GM12891 (cell line): Measurements from ENCODE around the gene RADIL.
"Not testable (repeated sequence)": the region's sequence is repeated elsewhere in the genome, so short reads cannot be mapped to it uniquely, and the experiment has no call there.

Experiments
- DNase-seq: peaks from one replicate; pipeline ENCODE4 v3.0.0; 2011; ENCODE audit warnings: low spot score; ENCODE audit not compliant: insufficient read length
- FAIRE-seq: peaks from 2 replicates; lab custom pipeline; 2011; peaks lifted over from hg19 to GRCh38; lab: Jason Lieb, UNC
- PAX5 ChIP-seq: IDR thresholded peaks from 2 replicates; pipeline ENCODE4 v1.6.1; 2011; ENCODE audit warnings: low read length, moderate library complexity, mild to moderate bottlenecking; ENCODE audit not compliant: insufficient read depth, severe bottlenecking
- POLR2A ChIP-seq: IDR thresholded peaks from 2 replicates; pipeline ENCODE4 v1.6.1; 2011; ENCODE audit warnings: low read depth, low read length, control low read depth
- POLR2AphosphoS5 ChIP-seq: IDR thresholded peaks from 2 replicates; pipeline ENCODE4 v1.6.1; 2011; ENCODE audit warnings: low read depth, low read length, control low read depth
- POU2F2 ChIP-seq: IDR thresholded peaks from 2 replicates; pipeline ENCODE4 v1.6.1; 2011; ENCODE audit warnings: low read depth, mild to moderate bottlenecking, control low read depth, low read length, moderate library complexity
- SPI1 ChIP-seq: IDR thresholded peaks from 2 replicates; pipeline ENCODE4 v1.6.1; 2011; ENCODE audit warnings: low read depth, low read length, control low read depth
- TAF1 ChIP-seq: IDR thresholded peaks from 2 replicates; pipeline ENCODE4 v1.6.1; 2011; ENCODE audit warnings: low read depth, low read length, control low read depth

Gene RADIL

DNA sequence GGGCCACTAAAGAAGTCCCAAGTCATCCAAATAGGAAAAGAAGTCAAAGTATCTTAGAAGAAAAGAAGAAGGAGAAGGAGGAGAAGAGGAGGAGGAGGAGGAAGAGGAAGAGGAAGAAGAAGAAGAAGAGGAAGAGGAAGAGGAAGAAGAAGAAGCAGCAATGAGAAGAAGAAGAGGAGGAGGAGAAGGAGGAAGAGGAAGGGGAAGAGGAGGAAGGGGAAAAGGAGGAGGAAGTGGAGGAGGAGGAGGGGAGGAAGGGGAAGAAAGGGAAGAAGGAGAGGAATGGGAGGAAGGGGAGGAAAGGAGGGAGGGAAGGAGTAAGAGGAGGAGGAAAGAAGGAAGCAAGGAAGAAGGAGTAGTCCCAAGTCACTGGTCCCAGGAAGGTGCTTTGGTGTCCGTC lies 21.7 kb upstream of the RADIL start:
- FAIRE-seq (no peak), DNase-seq (no peak)
- TF ChIP-seq POLR2A (no peak), PAX5 (no peak), POLR2AphosphoS5 (no peak), TAF1 (no peak), POU2F2 (no peak), SPI1 (no peak)

DNA sequence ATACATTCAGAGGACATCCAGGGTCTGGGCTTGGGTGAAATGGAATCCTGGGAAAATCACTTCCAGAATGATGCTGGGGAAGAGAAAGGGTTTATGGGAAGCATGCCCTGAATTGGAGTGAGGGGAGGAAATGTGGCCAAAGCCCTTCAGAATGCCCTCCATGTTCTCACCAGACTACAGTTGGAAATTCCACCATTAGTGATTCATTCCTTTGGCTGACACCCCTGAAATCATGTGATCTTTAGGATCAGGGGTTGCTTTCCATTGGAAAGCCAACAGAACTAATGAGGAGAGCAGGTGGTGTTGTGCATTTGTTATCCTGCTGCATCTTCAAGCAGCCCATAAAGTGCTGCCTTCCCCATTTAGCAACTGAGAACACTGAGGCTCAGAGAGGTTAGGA lies 20.8 kb upstream of the RADIL start:
- no peak for TF ChIP-seq SPI1
- FAIRE-seq (no peak), DNase-seq (no peak)

DNA sequence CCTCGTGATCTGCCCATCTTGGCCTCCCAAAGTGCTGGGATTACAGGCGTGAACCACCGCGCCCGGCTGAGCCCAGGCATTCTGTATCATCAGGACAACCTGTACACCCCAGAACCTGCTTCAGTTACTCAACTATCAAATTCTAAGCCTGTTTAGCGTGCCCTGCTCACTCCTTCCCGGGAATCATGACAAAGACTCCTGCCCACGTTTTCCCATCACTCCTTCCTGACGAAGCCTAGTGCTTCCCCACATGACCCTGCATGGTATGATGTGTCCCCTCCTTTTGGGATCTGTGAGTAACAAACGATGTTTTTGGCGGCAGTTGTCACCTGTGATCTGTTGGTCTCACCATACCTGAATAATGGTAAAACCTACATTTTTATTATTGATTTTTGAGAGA lies 12.2 kb upstream of the RADIL start:
- no peak for DNase-seq
- TF ChIP-seq POLR2AphosphoS5 (no peak), PAX5 (no peak), POU2F2 (no peak)
- no peak for FAIRE-seq

DNA sequence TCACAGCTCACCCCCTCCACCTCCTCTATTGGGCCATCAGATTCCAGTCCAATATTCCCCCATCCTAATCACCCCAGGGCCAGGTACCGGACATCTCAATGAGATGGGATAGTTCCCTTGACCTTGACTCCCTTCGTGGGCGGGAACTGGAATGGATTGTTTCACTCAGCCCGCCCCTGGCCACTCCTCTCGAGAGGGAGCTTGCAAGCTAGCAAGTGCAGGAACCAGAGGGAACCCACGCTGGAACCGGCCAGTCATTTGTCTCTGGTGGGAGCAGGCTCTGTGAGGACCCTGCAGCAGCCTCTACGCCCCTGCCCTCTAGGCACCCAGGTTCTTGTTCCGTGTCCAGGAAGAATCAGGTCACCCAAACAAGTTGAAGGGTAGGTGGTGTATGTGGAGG lies 11.0 kb upstream of the RADIL start:
- TF ChIP-seq POU2F2: no peak
- no peak for TF ChIP-seq POLR2A
- no peak for TF ChIP-seq SPI1
- TF ChIP-seq TAF1: no peak
- DNase-seq (no peak), FAIRE-seq (no peak)

DNA sequence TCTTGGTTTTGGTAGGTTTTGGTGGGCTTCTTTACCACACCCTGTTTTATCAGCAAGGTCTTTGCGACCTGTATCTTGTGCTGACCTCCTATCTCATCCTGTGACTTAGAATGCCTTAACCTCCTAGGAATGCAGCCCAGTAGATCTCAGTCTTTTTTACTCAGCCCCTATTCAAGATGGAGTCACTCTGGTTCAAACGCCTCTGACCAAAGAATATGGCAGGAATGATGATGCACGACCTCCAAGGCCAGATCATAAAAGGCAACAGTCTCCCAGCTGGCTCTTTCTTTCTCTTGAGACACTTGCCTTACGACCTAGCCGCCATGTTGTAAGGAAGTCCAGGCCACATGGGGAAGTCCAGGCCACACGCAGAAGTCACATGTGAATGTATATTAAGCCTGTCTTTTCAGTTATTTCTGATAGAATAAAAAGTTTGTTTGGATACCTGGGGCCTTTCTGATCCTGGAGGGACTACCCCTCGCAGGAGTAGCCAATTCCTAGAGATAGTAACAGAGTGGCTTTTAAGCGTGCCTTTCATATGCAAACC lies 10.5 kb upstream of the RADIL start:
- no peak for FAIRE-seq
- TF ChIP-seq POLR2AphosphoS5 (no peak), POU2F2 (no peak), PAX5 (no peak), SPI1 (no peak), POLR2A (no peak), TAF1 (no peak)
- DNase-seq: no peak

DNA sequence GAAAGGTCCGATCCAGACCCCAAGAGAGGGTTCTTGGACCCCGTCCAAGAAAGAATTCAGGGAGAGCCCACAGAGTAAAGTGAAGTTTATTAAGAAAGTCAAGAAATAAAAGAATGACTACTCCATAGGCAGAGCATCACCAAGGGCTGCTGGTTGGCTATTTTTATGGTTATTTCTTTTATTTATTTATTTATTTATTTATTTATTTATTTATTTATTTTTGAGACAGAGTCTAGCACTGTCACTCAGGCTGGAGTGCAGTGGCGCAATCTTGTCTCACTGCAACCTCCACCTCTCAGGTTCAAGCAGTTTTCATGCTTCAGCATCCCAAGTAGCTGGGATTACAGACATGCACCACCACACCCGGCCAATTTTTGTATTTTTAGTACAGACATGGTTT lies 9.7 kb upstream of the RADIL start:
- not testable (repeated sequence) for FAIRE-seq, DNase-seq

DNA sequence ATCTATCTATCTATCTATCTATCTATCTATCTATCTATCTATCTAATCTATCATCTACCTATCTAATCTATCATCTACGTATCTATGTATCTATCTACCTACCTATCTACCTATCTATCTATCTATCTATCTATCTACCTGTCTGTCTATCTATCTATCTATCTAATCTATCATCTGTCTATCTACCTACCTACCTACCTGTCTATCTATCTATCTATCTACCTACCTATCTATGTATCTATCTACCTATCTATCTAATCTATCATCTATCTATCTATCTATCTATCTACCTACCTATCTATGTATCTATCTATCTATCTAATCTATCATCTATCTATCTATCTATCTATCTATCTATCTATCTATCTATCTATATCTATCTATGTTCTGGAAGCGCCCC lies 8.0 kb upstream of the RADIL start:
- not testable (repeated sequence) for DNase-seq, FAIRE-seq

DNA sequence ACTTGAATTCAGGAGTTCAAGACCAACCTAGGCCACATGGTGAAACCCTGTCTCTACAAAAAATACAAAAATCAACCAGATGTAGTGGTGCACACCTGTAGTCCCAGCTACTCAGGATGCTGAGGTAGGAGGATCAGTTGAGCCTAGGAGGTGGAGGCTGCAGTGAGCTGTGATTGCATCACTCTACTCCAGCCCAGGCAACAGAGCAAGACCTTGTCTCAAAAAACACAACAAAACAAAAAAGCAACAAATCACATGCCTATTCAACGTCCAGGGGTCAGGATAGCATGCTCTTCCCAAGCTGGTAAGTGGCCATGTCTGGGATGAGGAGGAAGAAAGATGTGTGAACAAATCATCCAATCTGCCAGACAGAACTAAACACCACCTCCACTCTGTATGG lies 6.2 kb upstream of the RADIL start:
- FAIRE-seq (no peak), DNase-seq (no peak)
- TF ChIP-seq POLR2A (no peak), POLR2AphosphoS5 (no peak), PAX5 (no peak), SPI1 (no peak), POU2F2 (no peak), TAF1 (no peak)

DNA sequence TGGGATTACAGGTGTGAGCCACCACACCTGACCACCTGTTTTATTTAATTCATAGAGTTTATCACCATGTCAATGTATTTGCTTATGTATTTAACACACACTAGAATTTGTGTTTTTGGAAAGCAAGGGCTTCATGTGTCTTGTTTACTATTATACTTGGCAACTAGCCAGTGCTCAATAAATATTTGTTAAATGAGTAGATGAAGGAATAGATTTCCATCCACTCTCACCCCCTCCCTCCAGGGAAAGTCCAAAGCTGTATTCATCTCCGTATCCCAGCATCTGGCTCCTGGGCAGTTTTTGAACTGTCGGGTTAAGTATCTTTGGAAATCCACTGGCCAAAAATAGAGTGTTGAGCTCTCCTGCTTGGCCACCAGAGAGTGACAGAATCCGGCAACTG lies 4.6 kb upstream of the RADIL start:
- no peak for DNase-seq
- TF ChIP-seq POLR2A (no peak), PAX5 (no peak), SPI1 (no peak), POU2F2 (no peak), TAF1 (no peak), POLR2AphosphoS5 (no peak)
- FAIRE-seq: no peak

DNA sequence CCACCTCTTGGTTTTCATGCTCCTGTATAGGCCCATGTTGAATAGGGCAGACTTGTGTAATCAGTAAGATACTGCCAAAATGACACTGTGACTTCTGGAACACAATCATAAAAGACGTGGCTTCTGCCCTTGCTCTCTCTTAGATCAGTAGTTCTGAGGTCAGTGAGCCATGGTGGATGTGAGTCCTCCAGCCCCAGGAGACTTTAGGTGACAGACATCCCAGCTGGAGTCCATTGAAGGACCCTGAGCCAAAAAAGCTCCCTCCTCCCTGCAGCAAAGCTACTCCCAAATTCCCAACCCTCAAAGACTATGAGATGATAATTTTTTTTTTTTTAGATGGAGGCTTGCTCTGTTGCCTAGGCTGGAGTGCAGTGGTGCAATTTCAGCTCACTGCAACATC lies 3.2 kb upstream of the RADIL start:
- DNase-seq (no peak), FAIRE-seq (no peak)
- no peak for TF ChIP-seq POLR2A
- no peak for TF ChIP-seq SPI1
- TF ChIP-seq POLR2AphosphoS5: no peak
- no peak for TF ChIP-seq POU2F2
- no peak for TF ChIP-seq PAX5
- TF ChIP-seq TAF1: no peak

DNA sequence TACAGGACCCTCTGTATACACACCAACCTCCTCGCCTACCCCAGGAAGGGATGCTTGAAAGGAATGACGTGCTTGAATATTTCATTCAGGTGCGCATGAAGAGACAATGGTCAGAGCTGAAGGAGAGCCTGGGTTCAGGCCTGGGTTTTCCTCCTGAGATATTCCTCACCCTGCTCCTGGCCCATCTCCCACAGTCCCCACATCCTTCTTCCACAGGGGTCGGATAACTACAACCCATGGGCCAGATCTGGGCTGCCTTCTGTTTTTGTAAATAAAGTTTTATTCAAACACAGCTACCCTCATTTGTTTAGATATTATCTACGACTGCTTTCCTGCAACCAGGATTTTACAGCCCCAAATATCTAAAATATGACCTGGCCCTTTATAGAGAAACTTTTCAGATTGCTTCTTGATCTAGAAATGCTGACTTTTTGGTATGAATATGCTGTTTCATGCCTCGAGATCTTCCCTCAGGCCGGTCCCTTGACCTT lies 1.8 kb upstream of the RADIL start:
- FAIRE-seq: no peak
- DNase-seq: no peak
- TF ChIP-seq POLR2A (no peak), POLR2AphosphoS5 (no peak), POU2F2 (no peak), TAF1 (no peak), PAX5 (no peak), SPI1 (no peak)
